GM12892 (cell line): ENCODE data around the gene DLL4.

Experiments
- POLR2A ChIP-seq: IDR thresholded peaks from 2 replicates; pipeline ENCODE4 v1.6.1; 2011; ENCODE audit warnings: low read depth, low read length, control low read depth
- POLR2AphosphoS5 ChIP-seq: IDR thresholded peaks from 2 replicates; pipeline ENCODE4 v1.6.1; 2011; ENCODE audit warnings: low read depth, low read length, control low read depth
- TAF1 ChIP-seq: IDR thresholded peaks from 2 replicates; pipeline ENCODE4 v1.6.1; 2011; ENCODE audit warnings: low read depth, mild to moderate bottlenecking, control low read depth, low read length, borderline replicate concordance

DNA sequence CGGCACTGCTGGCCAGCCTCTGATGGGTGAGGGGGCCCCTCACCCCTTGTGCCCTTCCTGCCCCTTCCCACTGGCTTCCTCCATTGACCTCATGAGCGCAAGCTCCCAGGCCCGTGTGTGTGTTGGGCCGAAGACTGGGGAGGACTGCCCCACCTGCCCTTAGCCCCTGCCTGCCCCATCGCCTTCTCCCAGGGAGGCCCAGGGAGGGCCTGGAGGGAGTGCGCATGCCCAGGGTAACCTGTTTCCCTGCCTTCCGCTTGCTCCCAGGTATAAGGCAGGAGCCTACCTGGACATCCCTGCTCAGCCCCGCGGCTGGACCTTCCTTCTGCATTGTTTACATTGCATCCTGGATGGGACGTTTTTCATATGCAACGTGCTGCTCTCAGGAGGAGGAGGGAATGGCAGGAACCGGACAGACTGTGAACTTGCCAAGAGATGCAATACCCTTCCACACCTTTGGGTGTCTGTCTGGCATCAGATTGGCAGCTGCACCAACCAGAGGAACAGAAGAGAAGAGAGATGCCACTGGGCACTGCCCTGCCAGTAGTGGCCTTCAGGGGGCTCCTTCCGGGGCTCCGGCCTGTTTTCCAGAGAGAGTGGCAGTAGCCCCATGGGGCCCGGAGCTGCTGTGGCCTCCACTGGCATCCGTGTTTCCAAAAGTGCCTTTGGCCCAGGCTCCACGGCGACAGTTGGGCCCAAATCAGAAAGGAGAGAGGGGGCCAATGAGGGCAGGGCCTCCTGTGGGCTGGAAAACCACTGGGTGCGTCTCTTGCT lies 8.8 kb downstream of the DLL4 start:
- TF ChIP-seq POLR2A (no peak), POLR2AphosphoS5 (no peak), TAF1 (no peak)
